Measurements from ENCODE around the gene TNMD. TPM values are rescaled to one million over a fixed set of nuclear protein-coding genes. Genes with fewer than 3 reads are reported as not detected.
A peak's percentile ranks its signal among the peaks of the same experiment; 100 is the strongest.
"Not testable (repeated sequence)": the region's sequence is repeated elsewhere in the genome, so short reads cannot be mapped to it uniquely, and the experiment has no call there.

Gene TNMD
- polyA plus RNA-seq: under 1 TPM in 2 of 4 donors, not detected in 2; 0.21 to 0.62 TPM
- long read RNA-seq, donor 1: 0 reads
- long read RNA-seq, donor 2: 0 reads
- long read RNA-seq, donor 3, partial matches to known transcripts: 0 of 1 reads
- long read RNA-seq, donor 3, other reads (novel, unspliced or antisense): 0 of 1 reads
- long read RNA-seq, donor 4: 0 reads
- long read RNA-seq, donor 5: 0 reads
- long read RNA-seq, donor 6: 0 reads
- long read RNA-seq, donor 7: 0 reads
- long read RNA-seq, donor 8, transcript TNMD-201 (7 exons, 1,339 nt): major isoform, 9 of 15 reads
- long read RNA-seq, donor 8, partial matches to known transcripts: 6 of 15 reads
- long read RNA-seq, donor 8, other reads (novel, unspliced or antisense): 0 of 15 reads
- long read RNA-seq, donor 9: 0 reads
- long read RNA-seq, donor 10, transcript TNMD-201 (7 exons, 1,339 nt): major isoform, 8 of 9 reads
- long read RNA-seq, donor 10, partial matches to known transcripts: 0 of 9 reads
- long read RNA-seq, donor 10, other reads (novel, unspliced or antisense): 0 of 9 reads

DNA sequence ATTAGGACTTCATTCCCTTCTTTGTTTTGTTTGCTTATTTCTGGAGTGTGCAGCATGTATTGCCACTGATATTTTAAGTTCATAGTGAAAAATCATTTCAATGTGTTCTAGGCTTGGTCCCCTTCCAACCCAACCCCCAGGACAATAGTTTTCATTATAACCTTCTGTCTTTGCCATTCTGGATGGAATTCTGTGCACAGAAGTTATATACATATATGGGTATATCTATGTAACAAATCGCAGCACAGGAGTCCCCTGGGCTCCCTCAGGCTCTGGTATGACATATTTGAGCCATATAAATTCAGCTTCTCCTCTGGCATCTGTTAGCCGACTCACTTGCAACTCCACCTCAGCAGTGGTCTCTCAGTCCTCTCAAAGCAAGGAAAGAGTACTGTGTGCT is at the start of gene TNMD:
TNMD (plus strand) TSS at position 326 of the 400 bp plus-strand sequence. CDS start 83 bp downstream, outside the sequence.
- H3K36me3 ChIP-seq (ENCODE audit: control insufficient read depth in 3 of 3, insufficient read depth in 2 of 3, low read depth in 1 of 3, low read length in 3 of 3): no peaks in the 10 kb centered on the region
- H3K9me3 ChIP-seq (ENCODE audit: control insufficient read depth in 2 of 2, insufficient read depth in 1 of 2, low read depth in 1 of 2, low read length in 1 of 2): no peaks in the 10 kb centered on the region
- peaks cover 0 to 7% (median 0%) of the 10 kb centered on the region in 3 donors for H3K4me1 ChIP-seq (ENCODE audit: control insufficient read depth in 3 of 3, insufficient read depth in 2 of 3, low read depth in 1 of 3, low read length in 2 of 3)
- no peak for FAIRE-seq
- 61 to 77% (median 64%) methylated on average over 2 of the region's 2 CpGs for WGBS, 3 donors
- H3K4me3 ChIP-seq (ENCODE audit: low read depth in 1 of 3, low read length in 3 of 3): no peak within 1 kb of the TSS
- DNase-seq: no peak
- no peaks in the 10 kb centered on the region for H3K27me3 ChIP-seq (ENCODE audit: control insufficient read depth in 3 of 3, insufficient read depth in 3 of 3, low read length in 3 of 3)
- H3K27ac ChIP-seq (ENCODE audit: low read depth in 1 of 3, low read length in 2 of 3): no peak within 1 kb of the TSS

DNA sequence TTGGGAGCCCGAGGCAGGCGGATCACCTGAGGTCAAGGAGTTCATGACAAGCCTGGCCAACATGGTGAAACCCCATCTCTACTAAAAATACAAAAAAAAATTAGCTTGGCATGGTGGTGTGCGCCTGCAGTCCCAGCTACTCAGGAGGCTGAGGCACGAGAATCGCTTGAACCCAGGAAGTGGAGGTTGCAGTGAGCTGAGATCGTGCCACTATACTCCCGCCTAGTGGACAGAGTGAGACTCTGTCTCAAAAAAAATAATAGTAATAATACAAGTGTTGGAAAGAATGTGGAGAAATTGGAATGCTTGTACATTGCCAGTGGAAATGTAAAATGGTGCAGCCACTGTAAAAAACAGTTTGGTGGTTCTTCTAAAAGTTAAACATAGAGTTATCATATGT is 19.2 kb upstream of the TNMD start:
- not testable (repeated sequence) for H3K36me3 ChIP-seq (ENCODE audit: control insufficient read depth in 3 of 3, insufficient read depth in 2 of 3, low read depth in 1 of 3, low read length in 3 of 3); FAIRE-seq; H3K4me1 ChIP-seq (ENCODE audit: control insufficient read depth in 3 of 3, insufficient read depth in 2 of 3, low read depth in 1 of 3, low read length in 2 of 3); H3K27ac ChIP-seq (ENCODE audit: low read depth in 1 of 3, low read length in 2 of 3); DNase-seq; H3K27me3 ChIP-seq (ENCODE audit: control insufficient read depth in 3 of 3, insufficient read depth in 3 of 3, low read length in 3 of 3); H3K9me3 ChIP-seq (ENCODE audit: control insufficient read depth in 2 of 2, insufficient read depth in 1 of 2, low read depth in 1 of 2, low read length in 1 of 2); H3K4me3 ChIP-seq (ENCODE audit: low read depth in 1 of 3, low read length in 3 of 3)
- 65 to 84% (median 78%) methylated on average over 7 of the region's 7 CpGs for WGBS, 3 donors

DNA sequence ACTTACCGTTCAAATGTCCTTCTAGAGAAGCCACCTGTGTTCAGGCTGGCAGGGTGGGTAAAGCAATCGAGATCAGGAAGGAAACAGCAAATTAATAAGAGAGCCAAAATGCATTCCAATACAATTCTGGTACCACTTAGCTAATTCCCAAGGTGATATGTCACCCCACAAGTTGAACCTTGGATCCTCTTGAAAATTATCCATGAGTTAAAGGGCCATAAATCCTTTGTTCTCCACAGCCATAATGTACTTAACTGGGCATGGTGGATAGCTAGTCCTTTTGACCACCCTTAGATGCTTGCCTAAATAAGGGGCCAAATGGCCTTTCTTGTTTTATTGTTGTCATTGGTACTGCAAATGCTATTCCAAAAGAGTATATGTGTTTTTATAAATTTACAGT is 2.0 kb downstream of the TNMD start:
- Histone ChIP-seq H3K9me3 (ENCODE audit: control insufficient read depth in 2 of 2, insufficient read depth in 1 of 2, low read depth in 1 of 2, low read length in 1 of 2) (no peaks in the 10 kb centered on the region), H3K27ac (ENCODE audit: low read depth in 1 of 3, low read length in 2 of 3) (peak overlapping the region in 1 of 3 donors; percentile 63), H3K36me3 (ENCODE audit: control insufficient read depth in 3 of 3, insufficient read depth in 2 of 3, low read depth in 1 of 3, low read length in 3 of 3) (no peaks in the 10 kb centered on the region), H3K4me1 (ENCODE audit: control insufficient read depth in 3 of 3, insufficient read depth in 2 of 3, low read depth in 1 of 3, low read length in 2 of 3) (peaks cover 0 to 16% (median 0%) of the 10 kb centered on the region in 3 donors), H3K27me3 (ENCODE audit: control insufficient read depth in 3 of 3, insufficient read depth in 3 of 3, low read length in 3 of 3) (no peaks in the 10 kb centered on the region), H3K4me3 (ENCODE audit: low read depth in 1 of 3, low read length in 3 of 3) (no peak overlapping the region)
- DNase-seq (peak; percentile 29 to 37), FAIRE-seq (no peak)
- 4 to 42% (median 28%) methylated on average over 2 of the region's 2 CpGs for WGBS, 3 donors

DNA sequence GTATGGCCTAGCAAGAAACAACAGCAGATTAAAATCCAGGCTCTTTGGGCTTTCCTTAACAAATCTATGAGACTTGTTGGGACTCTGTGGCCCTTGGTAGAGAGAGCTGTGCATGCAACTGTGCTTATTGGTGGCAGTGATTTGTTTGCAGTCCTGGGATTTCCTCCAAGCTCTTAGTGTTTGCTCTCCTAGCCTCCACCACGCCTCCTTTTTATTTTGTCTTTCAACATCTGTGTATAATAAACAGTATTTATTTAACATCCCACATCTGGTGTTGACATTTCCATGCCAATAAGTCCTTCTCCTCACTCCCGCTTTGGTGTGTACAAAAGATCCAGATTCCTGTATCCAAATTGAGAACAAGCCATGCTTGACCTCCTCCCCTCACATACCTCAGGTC is 3.1 kb downstream of the TNMD start:
- no peak for DNase-seq
- Histone ChIP-seq H3K27me3 (ENCODE audit: control insufficient read depth in 3 of 3, insufficient read depth in 3 of 3, low read length in 3 of 3) (no peaks in the 10 kb centered on the region), H3K9me3 (ENCODE audit: control insufficient read depth in 2 of 2, insufficient read depth in 1 of 2, low read depth in 1 of 2, low read length in 1 of 2) (no peaks in the 10 kb centered on the region), H3K27ac (ENCODE audit: low read depth in 1 of 3, low read length in 2 of 3) (no peak overlapping the region), H3K4me1 (ENCODE audit: control insufficient read depth in 3 of 3, insufficient read depth in 2 of 3, low read depth in 1 of 3, low read length in 2 of 3) (peaks cover 0 to 26% (median 0%) of the 10 kb centered on the region in 3 donors), H3K4me3 (ENCODE audit: low read depth in 1 of 3, low read length in 3 of 3) (no peak overlapping the region), H3K36me3 (ENCODE audit: control insufficient read depth in 3 of 3, insufficient read depth in 2 of 3, low read depth in 1 of 3, low read length in 3 of 3) (no peaks in the 10 kb centered on the region)
- FAIRE-seq: no peak
- 38 to 53% (median 50%) methylated on average over 2 of the region's 2 CpGs for WGBS, 3 donors

DNA sequence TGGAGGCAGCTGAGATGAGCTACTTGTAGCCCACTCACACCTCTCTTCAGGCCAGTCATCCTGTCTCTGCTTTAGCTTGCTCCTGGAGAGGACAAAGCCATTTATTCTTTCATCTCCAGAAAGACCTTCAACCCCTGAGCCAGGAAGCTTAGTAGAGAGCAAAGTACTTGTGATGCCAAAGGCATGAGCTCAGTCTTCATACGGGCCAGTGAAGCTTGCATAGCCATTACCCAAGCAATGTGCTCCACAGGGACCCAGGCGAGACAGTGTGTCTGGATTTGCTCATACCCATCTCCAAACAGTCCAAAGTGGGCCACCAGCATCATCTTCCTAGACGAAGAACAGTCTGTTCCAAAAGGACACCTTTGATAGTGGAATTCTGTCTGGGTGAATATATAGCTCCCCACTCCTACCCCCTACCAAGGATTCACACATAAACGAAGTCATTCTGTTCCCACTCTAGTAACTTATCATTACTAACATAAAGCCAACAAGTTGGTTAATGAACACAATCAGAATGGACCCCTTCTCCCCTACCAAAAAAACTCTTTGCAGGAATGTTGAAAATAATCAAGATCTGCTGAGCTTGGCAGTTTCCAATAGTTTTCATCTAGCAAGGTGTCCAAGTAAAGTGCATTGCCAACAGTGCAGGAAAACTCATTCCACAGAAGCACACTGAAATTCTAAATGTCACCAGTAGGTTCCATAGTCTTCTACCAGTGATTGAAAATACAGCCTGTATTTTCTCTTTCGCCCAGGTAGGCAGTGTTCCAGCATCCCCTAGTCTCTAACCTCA is 6.7 kb downstream of the TNMD start:
- H3K36me3 ChIP-seq (ENCODE audit: control insufficient read depth in 3 of 3, insufficient read depth in 2 of 3, low read depth in 1 of 3, low read length in 3 of 3): no peaks in the 10 kb centered on the region
- DNase-seq (peak; percentile 64), FAIRE-seq (no peak)
- peak overlapping the region in 1 of 3 donors; percentile 63 for H3K27ac ChIP-seq (ENCODE audit: low read depth in 1 of 3, low read length in 2 of 3)
- no peaks in the 10 kb centered on the region for H3K27me3 ChIP-seq (ENCODE audit: control insufficient read depth in 3 of 3, insufficient read depth in 3 of 3, low read length in 3 of 3)
- H3K4me1 ChIP-seq (ENCODE audit: control insufficient read depth in 3 of 3, insufficient read depth in 2 of 3, low read depth in 1 of 3, low read length in 2 of 3): peaks cover 0 to 32% (median 4%) of the 10 kb centered on the region in 3 donors
- WGBS, 3 donors: 42 to 71% (median 45%) methylated on average over 5 of the region's 5 CpGs
- H3K4me3 ChIP-seq (ENCODE audit: low read depth in 1 of 3, low read length in 3 of 3): no peak overlapping the region
- H3K9me3 ChIP-seq (ENCODE audit: control insufficient read depth in 2 of 2, insufficient read depth in 1 of 2, low read depth in 1 of 2, low read length in 1 of 2): no peaks in the 10 kb centered on the region

DNA sequence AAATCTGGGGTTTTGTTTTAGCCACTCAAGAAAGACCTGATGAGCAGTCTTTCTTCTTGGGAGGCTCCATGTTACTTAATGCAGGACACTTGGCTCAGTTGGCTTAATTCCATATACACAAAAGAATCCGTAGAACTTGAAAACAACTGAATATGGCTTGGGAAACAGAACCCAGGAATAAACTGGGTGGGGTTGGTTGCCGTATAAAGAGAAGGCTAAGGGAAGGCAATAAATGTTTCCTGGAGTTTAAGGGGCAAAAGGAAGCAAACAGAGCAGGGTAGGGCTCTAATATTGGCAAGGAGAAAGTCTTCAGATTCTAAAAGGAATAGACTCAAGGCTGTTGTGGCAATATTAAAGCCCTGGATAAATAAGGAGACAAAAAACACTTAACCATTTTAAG is 8.4 kb downstream of the TNMD start:
- FAIRE-seq (no peak), DNase-seq (peak in 1 of 2 donors; percentile 19)
- Histone ChIP-seq H3K9me3 (ENCODE audit: control insufficient read depth in 2 of 2, insufficient read depth in 1 of 2, low read depth in 1 of 2, low read length in 1 of 2) (no peaks in the 10 kb centered on the region), H3K4me1 (ENCODE audit: control insufficient read depth in 3 of 3, insufficient read depth in 2 of 3, low read depth in 1 of 3, low read length in 2 of 3) (peaks cover 0 to 27% (median 4%) of the 10 kb centered on the region in 3 donors), H3K27ac (ENCODE audit: low read depth in 1 of 3, low read length in 2 of 3) (peak overlapping the region in 1 of 3 donors; percentile 44), H3K27me3 (ENCODE audit: control insufficient read depth in 3 of 3, insufficient read depth in 3 of 3, low read length in 3 of 3) (no peaks in the 10 kb centered on the region), H3K36me3 (ENCODE audit: control insufficient read depth in 3 of 3, insufficient read depth in 2 of 3, low read depth in 1 of 3, low read length in 3 of 3) (no peaks in the 10 kb centered on the region), H3K4me3 (ENCODE audit: low read depth in 1 of 3, low read length in 3 of 3) (no peak overlapping the region)
- WGBS, 3 donors: 24 to 28% (median 25%) methylated on average over 2 of the region's 2 CpGs

DNA sequence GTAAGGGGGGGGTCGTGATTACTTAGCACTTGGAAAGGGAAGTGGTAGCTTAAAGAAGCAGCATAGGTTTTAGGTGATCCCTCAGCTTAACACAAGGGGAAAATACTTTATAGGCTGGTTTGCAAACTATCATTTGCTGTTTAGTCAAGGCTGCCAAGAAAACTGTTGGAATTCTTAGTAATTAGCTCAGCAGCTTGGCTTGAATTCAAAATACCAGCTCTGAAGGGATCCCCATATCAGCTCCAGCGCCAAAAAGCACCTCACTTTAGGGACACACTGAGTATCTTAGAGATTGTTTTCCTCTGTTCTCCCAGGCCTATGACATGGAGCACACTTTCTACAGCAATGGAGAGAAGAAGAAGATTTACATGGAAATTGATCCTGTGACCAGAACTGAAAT is 8.8 kb downstream of the TNMD start:
- no peak overlapping the region for H3K4me3 ChIP-seq (ENCODE audit: low read depth in 1 of 3, low read length in 3 of 3)
- H3K36me3 ChIP-seq (ENCODE audit: control insufficient read depth in 3 of 3, insufficient read depth in 2 of 3, low read depth in 1 of 3, low read length in 3 of 3): no peaks in the 10 kb centered on the region
- peaks cover 0 to 27% (median 4%) of the 10 kb centered on the region in 3 donors for H3K4me1 ChIP-seq (ENCODE audit: control insufficient read depth in 3 of 3, insufficient read depth in 2 of 3, low read depth in 1 of 3, low read length in 2 of 3)
- no peaks in the 10 kb centered on the region for H3K27me3 ChIP-seq (ENCODE audit: control insufficient read depth in 3 of 3, insufficient read depth in 3 of 3, low read length in 3 of 3)
- 3 to 15% (median 13%) methylated on average over 2 of the region's 2 CpGs for WGBS, 3 donors
- H3K9me3 ChIP-seq (ENCODE audit: control insufficient read depth in 2 of 2, insufficient read depth in 1 of 2, low read depth in 1 of 2, low read length in 1 of 2): no peaks in the 10 kb centered on the region
- DNase-seq (no peak), FAIRE-seq (no peak)
- H3K27ac ChIP-seq (ENCODE audit: low read depth in 1 of 3, low read length in 2 of 3): peak overlapping the region in 1 of 3 donors; percentile 44

DNA sequence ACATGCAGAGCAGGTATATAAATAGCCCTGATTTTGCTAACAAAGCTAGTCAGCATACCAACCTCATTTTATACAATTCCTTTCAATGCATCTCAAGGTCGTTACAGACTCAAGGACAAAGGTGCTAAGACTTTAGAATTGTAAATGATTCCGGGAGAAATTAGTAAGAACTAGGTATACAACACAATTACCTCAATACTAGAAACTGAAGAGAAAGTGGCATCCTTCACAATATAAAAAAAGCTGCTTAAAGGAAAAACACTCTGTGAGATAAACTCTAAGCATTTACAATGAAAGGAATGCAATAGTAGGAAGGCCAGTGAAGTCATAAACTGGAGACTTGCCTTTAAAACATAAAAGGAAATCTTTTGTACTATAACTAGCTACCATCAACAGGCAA is 11.9 kb downstream of the TNMD start:
- FAIRE-seq (no peak), DNase-seq (no peak)
- no peak overlapping the region for H3K27ac ChIP-seq (ENCODE audit: low read depth in 1 of 3, low read length in 2 of 3)
- WGBS, 3 donors: 38 to 70% (median 62%) methylated on average over 2 of the region's 2 CpGs
- peaks cover 0 to 19% (median 4%) of the 10 kb centered on the region in 3 donors for H3K4me1 ChIP-seq (ENCODE audit: control insufficient read depth in 3 of 3, insufficient read depth in 2 of 3, low read depth in 1 of 3, low read length in 2 of 3)
- no peak overlapping the region for H3K4me3 ChIP-seq (ENCODE audit: low read depth in 1 of 3, low read length in 3 of 3)
- no peaks in the 10 kb centered on the region for H3K27me3 ChIP-seq (ENCODE audit: control insufficient read depth in 3 of 3, insufficient read depth in 3 of 3, low read length in 3 of 3)
- H3K36me3 ChIP-seq (ENCODE audit: control insufficient read depth in 3 of 3, insufficient read depth in 2 of 3, low read depth in 1 of 3, low read length in 3 of 3): no peaks in the 10 kb centered on the region
- no peaks in the 10 kb centered on the region for H3K9me3 ChIP-seq (ENCODE audit: control insufficient read depth in 2 of 2, insufficient read depth in 1 of 2, low read depth in 1 of 2, low read length in 1 of 2)
